Measurements from ENCODE around the gene UST.
"Not testable (repeated sequence)": the region's sequence is repeated elsewhere in the genome, so short reads cannot be mapped to it uniquely, and the experiment has no call there.

UST gene

GRCh38 chr6:148912252-148912651 lies 165.4 kb downstream of the UST start:
- DNase-seq (ENCODE audit: low spot score): no peak
- no peak for TF ChIP-seq CTCF (IDR thresholded peaks at IDR 0.05; ENCODE audit: borderline replicate concordance, control extremely low read depth, extremely low read depth, insufficient read depth, missing control alignments)
- in situ Hi-C loops (cut with MboI; ENCODE audit: low sequenced_read_pairs, unreplicated experiment): no loop called here

GRCh38 chr6:148915810-148916209 lies 169.0 kb downstream of the UST start:
- no peak for TF ChIP-seq CTCF (IDR thresholded peaks at IDR 0.05; ENCODE audit: borderline replicate concordance, control extremely low read depth, extremely low read depth, insufficient read depth, missing control alignments)
- in situ Hi-C loops (cut with MboI; ENCODE audit: low sequenced_read_pairs, unreplicated experiment): no loop called here
- no peak for DNase-seq (ENCODE audit: low spot score)

GRCh38 chr6:148916485-148916884 lies 169.7 kb downstream of the UST start:
- in situ Hi-C loops (cut with MboI; ENCODE audit: low sequenced_read_pairs, unreplicated experiment); DNase-seq (ENCODE audit: low spot score): not testable (repeated sequence)

GRCh38 chr6:148924226-148925012 lies 177.6 kb downstream of the UST start:
- in situ Hi-C loops (cut with MboI; ENCODE audit: low sequenced_read_pairs, unreplicated experiment): no loop called here
- DNase-seq (ENCODE audit: low spot score): no peak
- TF ChIP-seq CTCF (IDR thresholded peaks at IDR 0.05; ENCODE audit: borderline replicate concordance, control extremely low read depth, extremely low read depth, insufficient read depth, missing control alignments): no peak

- in situ Hi-C loops (cut with MboI; ENCODE audit: low sequenced_read_pairs, unreplicated experiment): no loop called here
- TF ChIP-seq CTCF (IDR thresholded peaks at IDR 0.05; ENCODE audit: borderline replicate concordance, control extremely low read depth, extremely low read depth, insufficient read depth, missing control alignments): no peak
- no peak for DNase-seq (ENCODE audit: low spot score)
Measured at GRCh38 chr6:148925701-148926100, 178.9 kb downstream of the UST start.

- DNase-seq (ENCODE audit: low spot score): no peak
- in situ Hi-C loops (cut with MboI; ENCODE audit: low sequenced_read_pairs, unreplicated experiment): no loop called here
- no peak for TF ChIP-seq CTCF (IDR thresholded peaks at IDR 0.05; ENCODE audit: borderline replicate concordance, control extremely low read depth, extremely low read depth, insufficient read depth, missing control alignments)
Measured at GRCh38 chr6:148926478-148926877, 179.6 kb downstream of the UST start.

GRCh38 chr6:148927586-148927985 lies 180.8 kb downstream of the UST start:
- no peak for DNase-seq (ENCODE audit: low spot score)
- in situ Hi-C loops (cut with MboI; ENCODE audit: low sequenced_read_pairs, unreplicated experiment): no loop called here
- no peak for TF ChIP-seq CTCF (IDR thresholded peaks at IDR 0.05; ENCODE audit: borderline replicate concordance, control extremely low read depth, extremely low read depth, insufficient read depth, missing control alignments)
